OCI-LY1 (cell line): ENCODE data around the gene STAU1.

Source experiments
- H2AFZ ChIP-seq: fragments of 200-600 bp; sonication (generic), shearing (Covaris generic); 2 replicates; pipeline ENCODE4 v1.6.0; 2014; ENCODE audit warnings: antibody characterized with exemption, mild to moderate bottlenecking, low read length
- H3F3A ChIP-seq: fragments of 200-600 bp; sonication (generic), shearing (Covaris generic); 2 replicates; pipeline ENCODE4 v1.6.0; 2014; ENCODE audit warnings: mild to moderate bottlenecking, antibody characterized with exemption, low read length, moderate library complexity; ENCODE audit not compliant: insufficient read depth
- H3K27ac ChIP-seq: fragments of 200-600 bp; sonication (generic); 2 replicates; pipeline ENCODE4 v1.5.1; 2014; ENCODE audit warnings: low read length, mixed run types, mild to moderate bottlenecking, low read depth; ENCODE audit not compliant: poor library complexity, severe bottlenecking
- H3K27me3 ChIP-seq: fragments of 200-600 bp; sonication (generic); 2 replicates; pipeline ENCODE4 v1.6.0; 2014; ENCODE audit warnings: antibody characterized with exemption, mild to moderate bottlenecking, low read length, moderate library complexity; ENCODE audit not compliant: insufficient read depth
- H3K36me3 ChIP-seq: fragments of 200-600 bp; sonication (generic); 2 replicates; pipeline ENCODE4 v1.6.1; 2014; ENCODE audit warnings: mild to moderate bottlenecking, antibody characterized with exemption, low read length, moderate library complexity, mixed read lengths; ENCODE audit not compliant: insufficient read depth
- H3K4me1 ChIP-seq: fragments of 200-600 bp; sonication (generic); 2 replicates; pipeline ENCODE4 v1.5.1; 2014; ENCODE audit warnings: mild to moderate bottlenecking, low read length, moderate library complexity; ENCODE audit not compliant: insufficient read depth, severe bottlenecking
- H3K4me2 ChIP-seq: fragments of 200-600 bp; sonication (generic), shearing (Covaris generic); 2 replicates; pipeline ENCODE4 v1.6.1; 2014; ENCODE audit warnings: low read length
- H3K4me3 ChIP-seq: fragments of 200-600 bp; sonication (generic); 2 replicates; pipeline ENCODE4 v1.5.1; 2014; ENCODE audit warnings: low read length, low read depth, mild to moderate bottlenecking, mixed read lengths; ENCODE audit not compliant: poor library complexity, severe bottlenecking
- H3K79me2 ChIP-seq: fragments of 200-600 bp; shearing (Covaris generic); 2 replicates; pipeline ENCODE4 v1.6.1; 2016; ENCODE audit warnings: mixed run types, low read length, mixed read lengths; ENCODE audit not compliant: insufficient read depth
- H3K9ac ChIP-seq: fragments of 200-600 bp; sonication (generic), shearing (Covaris generic); 2 replicates; pipeline ENCODE4 v1.6.1; 2014; ENCODE audit warnings: mild to moderate bottlenecking, low read length, mixed read lengths
- H3K9me2 ChIP-seq: fragments of 200-600 bp; sonication (generic), shearing (Covaris generic); 2 replicates; pipeline ENCODE4 v1.6.1; 2014; ENCODE audit warnings: low read depth, mild to moderate bottlenecking, low read length, mixed read lengths
- H3K9me3 ChIP-seq: fragments of 200-600 bp; shearing (Covaris generic); 2 replicates; pipeline ENCODE4 v1.6.1; 2014; ENCODE audit warnings: low read length, mixed read lengths
- H4K20me1 ChIP-seq: fragments of 200-600 bp; sonication (generic), shearing (Covaris generic); 2 replicates; pipeline ENCODE4 v1.6.0; 2016; ENCODE audit warnings: mild to moderate bottlenecking, low read length; ENCODE audit not compliant: insufficient read depth
- EZH2 ChIP-seq: fragments of 200-600 bp; sonication (generic), shearing (Covaris generic); IDR thresholded peaks from 2 replicates; pipeline ENCODE4 v1.8.0; 2017; ENCODE audit warnings: borderline replicate concordance, mixed run types, mild to moderate bottlenecking, antibody characterized with exemption, low read length, moderate library complexity, mixed read lengths
- TF ChIP-seq, protein P1 (sequence below): fragments of 200-600 bp; sonication (generic), shearing (Covaris generic); IDR thresholded peaks from 2 replicates; pipeline ENCODE4 v1.5.1; 2017; ENCODE audit warnings: mild to moderate bottlenecking, antibody characterized with exemption, low read length, moderate library complexity, mixed read lengths

Gene STAU1

DNA sequence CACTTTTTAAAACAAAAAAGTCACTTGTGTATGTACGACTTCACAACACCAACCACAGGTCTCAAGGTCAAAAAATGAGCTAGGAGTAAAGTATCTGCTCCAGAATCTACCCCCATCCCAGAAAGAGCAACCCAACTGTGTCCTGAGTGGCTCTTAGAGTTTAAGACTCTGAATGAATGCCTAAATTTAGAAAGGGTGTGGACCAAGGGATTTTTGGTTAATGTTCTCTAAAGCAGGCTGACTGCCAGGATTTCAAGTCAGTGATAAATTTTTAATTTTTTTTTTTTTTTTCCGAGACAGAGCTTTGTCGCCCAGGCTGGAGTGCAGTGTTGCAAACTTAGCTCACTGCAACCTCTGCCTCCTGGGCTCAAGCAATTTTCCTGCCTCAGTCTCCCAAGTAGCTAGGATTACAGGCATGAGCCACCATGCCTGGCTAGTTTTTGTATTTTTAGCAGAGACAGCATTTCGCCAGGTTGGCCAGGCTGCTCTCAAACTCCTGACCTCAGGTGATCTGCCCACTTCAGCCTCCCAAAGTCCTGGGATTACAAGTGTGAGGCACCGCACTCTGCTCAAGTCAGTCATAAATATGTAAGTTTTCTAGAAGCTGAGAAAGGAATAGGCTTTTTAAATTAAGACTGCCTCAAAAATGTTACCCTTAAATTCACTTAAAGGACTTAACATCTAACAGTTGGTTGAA, 20.2 kb downstream of the STAU1 start:
- TF ChIP-seq, protein P1, sequence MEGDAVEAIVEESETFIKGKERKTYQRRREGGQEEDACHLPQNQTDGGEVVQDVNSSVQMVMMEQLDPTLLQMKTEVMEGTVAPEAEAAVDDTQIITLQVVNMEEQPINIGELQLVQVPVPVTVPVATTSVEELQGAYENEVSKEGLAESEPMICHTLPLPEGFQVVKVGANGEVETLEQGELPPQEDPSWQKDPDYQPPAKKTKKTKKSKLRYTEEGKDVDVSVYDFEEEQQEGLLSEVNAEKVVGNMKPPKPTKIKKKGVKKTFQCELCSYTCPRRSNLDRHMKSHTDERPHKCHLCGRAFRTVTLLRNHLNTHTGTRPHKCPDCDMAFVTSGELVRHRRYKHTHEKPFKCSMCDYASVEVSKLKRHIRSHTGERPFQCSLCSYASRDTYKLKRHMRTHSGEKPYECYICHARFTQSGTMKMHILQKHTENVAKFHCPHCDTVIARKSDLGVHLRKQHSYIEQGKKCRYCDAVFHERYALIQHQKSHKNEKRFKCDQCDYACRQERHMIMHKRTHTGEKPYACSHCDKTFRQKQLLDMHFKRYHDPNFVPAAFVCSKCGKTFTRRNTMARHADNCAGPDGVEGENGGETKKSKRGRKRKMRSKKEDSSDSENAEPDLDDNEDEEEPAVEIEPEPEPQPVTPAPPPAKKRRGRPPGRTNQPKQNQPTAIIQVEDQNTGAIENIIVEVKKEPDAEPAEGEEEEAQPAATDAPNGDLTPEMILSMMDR = no peak
- TF ChIP-seq EZH2 = no peak
- H3K4me2 ChIP-seq = no peak overlapping the region
- no peaks in the 10 kb centered on the region for H3K9me2 ChIP-seq
- H3K27ac ChIP-seq = no peak overlapping the region
- H3K9ac ChIP-seq = no peak overlapping the region
- H2AFZ ChIP-seq = no peak overlapping the region
- H4K20me1 ChIP-seq = no peaks in the 10 kb centered on the region
- H3F3A ChIP-seq = no peaks in the 10 kb centered on the region
- H3K4me1 ChIP-seq = peaks cover 15% of the 10 kb centered on the region
- no peaks in the 10 kb centered on the region for H3K27me3 ChIP-seq
- no peak overlapping the region for H3K4me3 ChIP-seq
- no peaks in the 10 kb centered on the region for H3K9me3 ChIP-seq
- H3K36me3 ChIP-seq = peaks cover 66% of the 10 kb centered on the region; the same call in 1 of the 2 replicates
- peaks cover 44% of the 10 kb centered on the region for H3K79me2 ChIP-seq

DNA sequence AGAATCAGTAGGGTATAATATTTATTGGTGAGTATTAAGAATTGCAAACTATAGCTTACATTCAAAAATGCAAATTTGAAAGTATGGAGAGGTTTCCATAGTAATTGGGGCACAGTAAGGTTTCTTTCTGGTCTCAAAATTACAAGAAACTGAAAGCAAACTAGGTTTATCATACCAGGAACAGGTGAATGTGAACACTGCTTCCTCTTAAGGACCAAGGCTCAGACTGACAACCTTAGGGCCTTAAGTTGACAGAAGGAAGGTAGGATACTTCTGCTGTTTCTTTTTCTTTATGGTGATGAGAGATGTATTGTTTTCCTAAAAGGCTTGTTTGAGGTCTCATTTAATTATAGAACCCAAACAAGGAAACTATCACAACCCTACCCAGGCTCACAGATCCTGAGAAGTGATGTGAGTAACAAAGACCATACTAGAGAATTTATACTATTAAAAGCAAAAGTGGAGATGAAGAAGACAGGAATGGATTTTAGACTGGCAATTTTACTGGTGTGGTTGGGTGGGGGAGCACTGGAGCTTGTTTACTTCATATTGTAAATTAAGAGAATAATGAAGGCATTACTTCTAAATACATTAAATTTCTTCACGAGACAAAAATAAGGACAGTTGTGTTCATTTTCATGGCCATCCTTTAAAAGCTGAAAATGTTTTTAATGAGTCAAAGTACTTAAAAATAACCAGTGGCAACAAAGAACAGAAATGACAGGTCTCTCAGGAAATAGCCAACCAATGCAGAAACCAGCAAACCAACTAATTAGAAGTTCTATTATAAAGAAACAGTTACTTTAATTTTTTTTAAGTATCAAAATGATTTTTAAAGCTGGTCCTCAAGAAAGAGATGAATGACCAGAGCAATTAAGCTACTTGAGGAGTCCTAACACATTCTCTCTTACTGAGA, 21.3 kb downstream of the STAU1 start:
- no peaks in the 10 kb centered on the region for H4K20me1 ChIP-seq
- H3K36me3 ChIP-seq = peaks cover 58% of the 10 kb centered on the region; the same call in 1 of the 2 replicates
- H3K27me3 ChIP-seq = no peaks in the 10 kb centered on the region
- no peak overlapping the region for H2AFZ ChIP-seq
- H3K27ac ChIP-seq = no peak overlapping the region
- no peaks in the 10 kb centered on the region for H3K9me2 ChIP-seq
- H3K79me2 ChIP-seq = peaks cover 44% of the 10 kb centered on the region
- H3F3A ChIP-seq = no peaks in the 10 kb centered on the region
- peaks cover 10% of the 10 kb centered on the region for H3K4me1 ChIP-seq
- no peak for TF ChIP-seq EZH2
- TF ChIP-seq, protein P1 = no peak
- H3K9me3 ChIP-seq = no peaks in the 10 kb centered on the region
- no peak overlapping the region for H3K4me2 ChIP-seq
- no peak overlapping the region for H3K9ac ChIP-seq
- no peak overlapping the region for H3K4me3 ChIP-seq

DNA sequence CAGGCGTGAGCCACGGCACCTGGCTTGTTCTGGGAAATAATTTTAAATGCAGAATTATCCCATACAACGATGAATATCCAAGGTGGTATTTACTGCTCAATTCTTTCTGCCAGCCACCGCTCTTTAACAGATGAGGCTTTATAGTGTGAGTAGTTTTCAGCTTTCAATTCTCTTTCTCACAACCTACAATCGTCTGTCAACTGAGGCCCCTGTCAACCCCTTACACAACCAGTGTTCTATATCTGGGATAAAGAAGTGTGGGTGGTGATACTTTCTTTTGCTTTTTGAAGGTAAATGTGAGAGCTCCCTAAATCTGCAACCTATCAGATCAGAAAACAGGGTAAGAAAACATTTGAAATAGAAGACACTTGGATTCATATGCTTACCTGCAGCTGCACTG, 22.5 kb downstream of the STAU1 start:
- Histone ChIP-seq H3K79me2 (peaks cover 37% of the 10 kb centered on the region), H4K20me1 (no peaks in the 10 kb centered on the region), H3K27ac (no peak overlapping the region), H3K9me3 (no peaks in the 10 kb centered on the region), H2AFZ (no peak overlapping the region), H3K4me1 (peaks cover 10% of the 10 kb centered on the region), H3K4me3 (no peak overlapping the region), H3F3A (no peaks in the 10 kb centered on the region), H3K36me3 (peaks cover 56% of the 10 kb centered on the region; the same call in 1 of the 2 replicates), H3K4me2 (no peak overlapping the region), H3K9ac (no peak overlapping the region), H3K9me2 (no peaks in the 10 kb centered on the region), H3K27me3 (no peaks in the 10 kb centered on the region)
- no peak for TF ChIP-seq EZH2
- TF ChIP-seq, protein P1 = no peak
